ENCODE measurements around the gene UVRAG.

The UVRAG gene

GRCh38 chr11:76181371-76181770 is 366.4 kb downstream of the UVRAG start:
- no peak for DNase-seq

- no peak for DNase-seq
These were observed 369.6 kb downstream of the UVRAG start for GRCh38 chr11:76184551-76184993.

- DNase-seq = no peak
These were observed 370.5 kb downstream of the UVRAG start for GRCh38 chr11:76185511-76185910.

GRCh38 chr11:76185931-76186401 is 371.0 kb downstream of the UVRAG start:
- no peak for DNase-seq

GRCh38 chr11:76186776-76187279 is 371.8 kb downstream of the UVRAG start:
- DNase-seq = no peak

GRCh38 chr11:76188873-76189272 is 373.9 kb downstream of the UVRAG start:
- DNase-seq = no peak

GRCh38 chr11:76189682-76190081 is 374.7 kb downstream of the UVRAG start:
- DNase-seq = no peak

GRCh38 chr11:76190376-76190775 is 375.4 kb downstream of the UVRAG start:
- no peak for DNase-seq
